GM12878 (cell line): ENCODE data around the gene OGFRL1. TPM values are rescaled to one million over a fixed set of nuclear protein-coding genes. Genes with fewer than 3 reads are reported as not detected.
A peak's percentile ranks its signal among the peaks of the same experiment; 100 is the strongest.

Experiments
- ATF2 ChIP-seq: IDR thresholded peaks from 2 replicates; pipeline ENCODE4 v1.6.1; 2012; ENCODE audit warnings: low read length, inconsistent platforms
- BACH1 ChIP-seq: fragments of 450-650 bp; IDR thresholded peaks from 2 replicates; pipeline ENCODE4 v1.6.1; 2017; ENCODE audit warnings: mild to moderate bottlenecking, borderline replicate concordance
- DPF2 ChIP-seq: fragments of 450-650 bp; IDR thresholded peaks from 2 replicates; pipeline ENCODE4 v1.6.1; 2017; ENCODE audit warnings: mild to moderate bottlenecking
- ELK1 ChIP-seq: IDR thresholded peaks from 2 replicates; pipeline ENCODE4 v1.6.1; 2012; ENCODE audit warnings: low read depth, low read length, improper control_type of control experiment
- ESRRA ChIP-seq: IDR thresholded peaks from 2 replicates; pipeline ENCODE4 v1.6.1; 2012; ENCODE audit warnings: mild to moderate bottlenecking, low read length, improper control_type of control experiment
- IKZF1 ChIP-seq: fragments of 450-650 bp; conservative IDR thresholded peaks from 2 replicates; pipeline ENCODE4 v1.6.1; 2017; ENCODE audit warnings: antibody characterized with exemption, mild to moderate bottlenecking
- NFYA ChIP-seq: IDR thresholded peaks from 2 replicates; pipeline ENCODE4 v1.6.1; 2011; ENCODE audit warnings: low read depth, mild to moderate bottlenecking, low read length, improper control_type of control experiment, borderline replicate concordance
- NR2C1 ChIP-seq: fragments of 450-650 bp; IDR thresholded peaks from 2 replicates; pipeline ENCODE4 v1.6.1; 2017; ENCODE audit warnings: antibody characterized with exemption, mild to moderate bottlenecking, moderate library complexity
- RELB ChIP-seq: fragments of 450-650 bp; IDR thresholded peaks from 2 replicates; pipeline ENCODE4 v1.6.1; 2017; ENCODE audit warnings: low read depth, mild to moderate bottlenecking, moderate library complexity
- RFX5 ChIP-seq: IDR thresholded peaks from 2 replicates; pipeline ENCODE4 v1.6.1; 2011; ENCODE audit warnings: low read depth, low read length, improper control_type of control experiment
- SPI1 ChIP-seq: IDR thresholded peaks from 2 replicates; pipeline ENCODE4 v1.6.1; 2011; ENCODE audit warnings: low read depth, mild to moderate bottlenecking, low read length, moderate library complexity, borderline replicate concordance; ENCODE audit not compliant: insufficient read depth
- USF1 ChIP-seq: IDR thresholded peaks from 2 replicates; pipeline ENCODE4 v1.6.1; 2011; ENCODE audit warnings: borderline replicate concordance, low read depth, mild to moderate bottlenecking, moderate library complexity, mixed read lengths, low read length; ENCODE audit not compliant: insufficient read depth; ENCODE audit errors: extremely low read length
- ZBTB40 ChIP-seq: fragments of 450-650 bp; IDR thresholded peaks from 2 replicates; pipeline ENCODE4 v1.6.1; 2016; ENCODE audit warnings: mild to moderate bottlenecking, moderate library complexity, borderline replicate concordance
- ZNF217 ChIP-seq: fragments of 450-650 bp; IDR thresholded peaks from 2 replicates; pipeline ENCODE4 v1.6.1; 2017; ENCODE audit warnings: antibody characterized with exemption, mild to moderate bottlenecking
- ZNF592 ChIP-seq: fragments of 450-650 bp; IDR thresholded peaks from 2 replicates; pipeline ENCODE4 v1.6.1; 2017; ENCODE audit warnings: mild to moderate bottlenecking, moderate library complexity
- ZSCAN29 ChIP-seq: fragments of 450-650 bp; IDR thresholded peaks from 2 replicates; pipeline ENCODE4 v1.6.1; 2017; ENCODE audit warnings: mild to moderate bottlenecking, moderate library complexity
- polyA plus RNA-seq, 11 experiments: library from polyadenylated mRNA; depleted of rRNA in 4 of 11; unstranded in 6 of 11; stranded (reverse) in 5 of 11; fragments of >200 nt; fragmentation: Nextera tagmentation in 4 of 11; fragmentation: Illumina TruSeq in 1 of 11; extraction: Ambion mirVana in 4 of 11; extraction: Trizol in 1 of 11; gene quantifications; 1 replicate in 1 of 11; 2 replicates in 10 of 11; pipeline versions ENCODE4 v1.2.1 to v1.2.3, GENCODE V29; 2011 to 2016; ENCODE audit warnings: inconsistent platforms in 2 of 11, missing spikeins in 2 of 11, low read depth in 1 of 11
- total RNA-seq, 4 experiments: library from RNA; depleted of rRNA in 3 of 4; stranded (reverse); fragments of >200 nt in 3 of 4; fragmentation: Illumina TruSeq in 1 of 4; extraction: Trizol in 1 of 4; gene quantifications; 2 replicates each; pipeline versions ENCODE4 v1.2.1 to v1.2.3, GENCODE V29; 2013 to 2021

Gene OGFRL1
- total and polyA plus RNA-seq, 10 of the 15 experiments (the other 5 are each of a cell fraction or from before 2014, with no cell fraction given) = 0.24 to 5.8 (median 2.3) TPM

- TF ChIP-seq SPI1 = peak; percentile 52; the same call in 1 of the 2 replicates
- TF ChIP-seq RELB = peak; percentile 54; the same call in 1 of the 2 replicates
- no peak for TF ChIP-seq ZBTB40
- TF ChIP-seq ATF2 = no peak
- peak; percentile 55 for TF ChIP-seq IKZF1
- no peak for TF ChIP-seq ZNF217
- TF ChIP-seq DPF2 = no peak
- TF ChIP-seq RFX5 = no peak
- TF ChIP-seq NFYA = no peak
- TF ChIP-seq NR2C1 = no peak
- TF ChIP-seq ZSCAN29 = no peak
- TF ChIP-seq USF1 = no peak
- no peak for TF ChIP-seq ESRRA
- no peak for TF ChIP-seq ELK1
- no peak for TF ChIP-seq BACH1
- no peak for TF ChIP-seq ZNF592
Observed at GRCh38 chr6:71268735-71269437, 19.7 kb upstream of the OGFRL1 start (continued).
